SU-DHL-6 (cell line): ENCODE data around the gene P2RY6.

ENCODE experiments used
- H2AFZ ChIP-seq: fragments of 200-600 bp; sonication (generic); 2 replicates; pipeline ENCODE4 v1.6.1; 2014; ENCODE audit warnings: low read depth, mild to moderate bottlenecking, moderate library complexity, mixed read lengths, antibody characterized with exemption, low read length; ENCODE audit not compliant: severe bottlenecking
- H3F3A ChIP-seq: fragments of 200-600 bp; shearing (Covaris generic); 2 replicates; pipeline ENCODE4 v1.6.0; 2016; ENCODE audit warnings: antibody characterized with exemption, mild to moderate bottlenecking; ENCODE audit not compliant: insufficient read depth
- H3K27ac ChIP-seq: fragments of 200-600 bp; sonication (generic); 2 replicates; pipeline ENCODE4 v1.5.1; 2016; ENCODE audit warnings: low read depth, mild to moderate bottlenecking, low read length, moderate library complexity, mixed read lengths
- H3K27me3 ChIP-seq: fragments of 200-600 bp; sonication (generic), shearing (Covaris generic); 2 replicates; pipeline ENCODE4 v1.6.0; 2014; ENCODE audit warnings: mild to moderate bottlenecking, low read length
- H3K36me3 ChIP-seq: fragments of 200-600 bp; sonication (generic); 2 replicates; pipeline ENCODE4 v1.6.1; 2014; ENCODE audit warnings: mild to moderate bottlenecking, low read length, mixed read lengths
- H3K4me2 ChIP-seq: fragments of 300-600, 200-600 bp; shearing (Covaris generic), sonication (generic); 2 replicates; pipeline ENCODE4 v1.6.0; 2014; ENCODE audit warnings: low read length, low read depth, mild to moderate bottlenecking; ENCODE audit not compliant: poor library complexity, severe bottlenecking
- H3K4me3 ChIP-seq: fragments of 200-600 bp; sonication (generic); 2 replicates; pipeline ENCODE4 v1.5.1; 2014; ENCODE audit warnings: antibody characterized with exemption, low read length, mild to moderate bottlenecking, mixed read lengths; ENCODE audit not compliant: insufficient read depth, poor library complexity, severe bottlenecking
- H3K79me2 ChIP-seq: fragments of 200-600 bp; sonication (generic); 2 replicates; pipeline ENCODE4 v1.6.1; 2014; ENCODE audit warnings: mild to moderate bottlenecking, low read length, moderate library complexity; ENCODE audit not compliant: insufficient read depth
- H3K9ac ChIP-seq: fragments of 200-600 bp; sonication (generic); 2 replicates; pipeline ENCODE4 v1.7.0; 2014; ENCODE audit warnings: mild to moderate bottlenecking, low read length
- H3K9me2 ChIP-seq: fragments of 200-600 bp; sonication (generic); replicated peaks from 2 replicates; pipeline ENCODE4 v1.6.1; 2014; ENCODE audit warnings: low read length; ENCODE audit not compliant: insufficient read depth
- H3K9me3 ChIP-seq: fragments of 200-600 bp; sonication (generic); 2 replicates; pipeline ENCODE4 v1.6.1; 2014; ENCODE audit warnings: low read length, mixed read lengths; ENCODE audit not compliant: insufficient read depth
- H4K20me1 ChIP-seq: fragments of 200-600 bp; sonication (generic); 2 replicates; pipeline ENCODE4 v1.6.1; 2014; ENCODE audit warnings: low read depth, mild to moderate bottlenecking, antibody characterized with exemption, low read length, moderate library complexity, mixed read lengths
- EZH2phosphoT487 ChIP-seq: fragments of 200-600 bp; sonication (generic), shearing (Covaris generic); conservative IDR thresholded peaks from 2 replicates; pipeline ENCODE4 v1.6.1; 2018; ENCODE audit warnings: mild to moderate bottlenecking, antibody characterized with exemption, low read length, moderate library complexity, mixed read lengths
- TF ChIP-seq, protein P1 (sequence below): fragments of 200-600 bp; sonication (generic); IDR thresholded peaks from one replicate; pipeline ENCODE4 v1.5.1; 2017; ENCODE audit warnings: antibody characterized with exemption, mild to moderate bottlenecking, low read length, moderate library complexity; ENCODE audit not compliant: insufficient read depth, poor library complexity, severe bottlenecking

P2RY6 gene

DNA sequence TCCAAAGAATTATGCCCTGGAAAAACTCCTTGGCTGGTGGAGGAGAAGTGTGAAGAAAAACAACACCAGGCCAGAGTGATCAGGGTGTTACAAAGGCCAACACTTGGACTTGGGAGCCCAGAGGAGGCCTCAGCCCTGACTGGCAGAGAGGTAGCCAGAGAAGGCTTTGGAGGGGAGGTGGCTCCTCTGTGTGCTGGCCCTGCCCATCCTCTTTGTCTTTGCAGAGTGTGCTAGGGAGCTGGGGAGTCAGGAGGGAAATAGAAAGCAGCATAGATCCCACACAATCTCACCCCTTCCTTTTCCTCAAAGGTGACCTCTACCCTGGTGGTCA, 12.0 kb upstream of the P2RY6 start:
- Histone ChIP-seq H2AFZ (no peak overlapping the region), H3K4me2 (no peak overlapping the region), H3K27ac (no peak overlapping the region), H3K27me3 (no peaks in the 10 kb centered on the region), H3K9me2 (no peaks in the 10 kb centered on the region), H3K9me3 (no peaks in the 10 kb centered on the region), H3K36me3 (no peaks in the 10 kb centered on the region), H3K4me3 (no peak overlapping the region), H3K79me2 (no peaks in the 10 kb centered on the region), H4K20me1 (no peaks in the 10 kb centered on the region), H3F3A (no peaks in the 10 kb centered on the region), H3K9ac (no peak overlapping the region)
- TF ChIP-seq, protein P1, sequence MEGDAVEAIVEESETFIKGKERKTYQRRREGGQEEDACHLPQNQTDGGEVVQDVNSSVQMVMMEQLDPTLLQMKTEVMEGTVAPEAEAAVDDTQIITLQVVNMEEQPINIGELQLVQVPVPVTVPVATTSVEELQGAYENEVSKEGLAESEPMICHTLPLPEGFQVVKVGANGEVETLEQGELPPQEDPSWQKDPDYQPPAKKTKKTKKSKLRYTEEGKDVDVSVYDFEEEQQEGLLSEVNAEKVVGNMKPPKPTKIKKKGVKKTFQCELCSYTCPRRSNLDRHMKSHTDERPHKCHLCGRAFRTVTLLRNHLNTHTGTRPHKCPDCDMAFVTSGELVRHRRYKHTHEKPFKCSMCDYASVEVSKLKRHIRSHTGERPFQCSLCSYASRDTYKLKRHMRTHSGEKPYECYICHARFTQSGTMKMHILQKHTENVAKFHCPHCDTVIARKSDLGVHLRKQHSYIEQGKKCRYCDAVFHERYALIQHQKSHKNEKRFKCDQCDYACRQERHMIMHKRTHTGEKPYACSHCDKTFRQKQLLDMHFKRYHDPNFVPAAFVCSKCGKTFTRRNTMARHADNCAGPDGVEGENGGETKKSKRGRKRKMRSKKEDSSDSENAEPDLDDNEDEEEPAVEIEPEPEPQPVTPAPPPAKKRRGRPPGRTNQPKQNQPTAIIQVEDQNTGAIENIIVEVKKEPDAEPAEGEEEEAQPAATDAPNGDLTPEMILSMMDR: no peak

DNA sequence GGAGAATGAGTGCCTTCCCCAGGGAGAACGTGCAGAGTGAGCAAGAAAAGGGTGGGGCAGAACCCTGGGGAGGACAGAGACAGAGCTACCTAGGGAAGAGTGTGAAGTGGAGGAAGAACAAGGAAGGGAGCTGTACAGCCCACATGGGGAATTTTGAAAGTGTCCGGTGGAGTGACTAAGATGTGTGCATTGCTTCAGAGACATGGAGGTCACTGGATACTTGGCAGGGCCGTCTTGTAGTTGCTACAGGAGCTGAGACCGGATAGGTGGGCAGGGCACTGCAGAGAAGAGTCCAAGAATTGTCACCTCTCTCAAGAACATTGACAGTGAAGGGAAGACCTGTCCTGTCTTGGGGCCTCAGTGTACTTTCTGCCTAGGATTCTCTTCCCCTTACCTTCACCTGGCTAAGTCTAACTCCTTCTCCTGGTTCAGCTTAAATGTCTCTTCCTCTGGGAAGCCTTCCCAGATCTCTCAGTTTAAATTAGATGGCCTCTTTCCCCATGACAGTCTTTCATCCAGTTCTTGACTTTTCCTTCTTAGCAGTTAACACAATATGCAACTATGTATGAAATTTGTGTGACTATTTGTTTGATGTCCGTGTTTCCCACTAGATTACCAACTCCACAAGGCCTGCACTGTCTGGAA, 9.2 kb upstream of the P2RY6 start:
- no peaks in the 10 kb centered on the region for H3F3A ChIP-seq
- no peaks in the 10 kb centered on the region for H3K79me2 ChIP-seq
- TF ChIP-seq, protein P1: no peak
- no peak for TF ChIP-seq EZH2phosphoT487
- no peaks in the 10 kb centered on the region for H3K27me3 ChIP-seq
- no peak overlapping the region for H3K9ac ChIP-seq
- no peaks in the 10 kb centered on the region for H3K9me2 ChIP-seq
- no peak overlapping the region for H3K27ac ChIP-seq
- H4K20me1 ChIP-seq: no peaks in the 10 kb centered on the region
- no peak overlapping the region for H3K4me3 ChIP-seq
- no peaks in the 10 kb centered on the region for H3K36me3 ChIP-seq
- no peak overlapping the region for H3K4me2 ChIP-seq
- no peaks in the 10 kb centered on the region for H3K9me3 ChIP-seq
- no peak overlapping the region for H2AFZ ChIP-seq

DNA sequence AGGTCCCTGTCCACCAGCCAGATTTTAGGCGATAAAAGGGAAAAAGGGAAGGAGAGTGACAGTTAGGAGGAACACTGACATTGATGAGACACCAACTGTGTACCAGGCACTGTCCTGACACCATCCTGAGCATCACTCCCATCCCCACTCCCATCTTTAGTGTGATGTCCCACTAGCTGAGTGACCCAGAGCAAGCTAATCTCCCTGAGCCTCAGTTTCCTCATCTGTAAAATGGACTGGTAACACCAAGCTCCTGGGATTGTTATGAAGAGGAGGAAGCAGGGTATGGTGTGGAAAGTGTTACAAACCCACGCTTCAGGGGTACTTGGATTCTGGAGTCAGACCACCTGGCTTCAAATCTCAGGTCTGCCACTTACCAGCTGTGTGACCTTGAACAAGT, 8.5 kb upstream of the P2RY6 start:
- Histone ChIP-seq H3K4me2 (no peak overlapping the region), H3K9me2 (no peaks in the 10 kb centered on the region), H3K79me2 (no peaks in the 10 kb centered on the region), H4K20me1 (no peaks in the 10 kb centered on the region), H3K9me3 (no peaks in the 10 kb centered on the region), H3K36me3 (no peaks in the 10 kb centered on the region), H3K4me3 (no peak overlapping the region), H2AFZ (no peak overlapping the region), H3K27ac (no peak overlapping the region), H3K27me3 (no peaks in the 10 kb centered on the region), H3F3A (no peaks in the 10 kb centered on the region), H3K9ac (no peak overlapping the region)
- no peak for TF ChIP-seq EZH2phosphoT487
- TF ChIP-seq, protein P1: no peak
